ENCODE measurements around the gene ZNF385C.

The ZNF385C gene

DNA sequence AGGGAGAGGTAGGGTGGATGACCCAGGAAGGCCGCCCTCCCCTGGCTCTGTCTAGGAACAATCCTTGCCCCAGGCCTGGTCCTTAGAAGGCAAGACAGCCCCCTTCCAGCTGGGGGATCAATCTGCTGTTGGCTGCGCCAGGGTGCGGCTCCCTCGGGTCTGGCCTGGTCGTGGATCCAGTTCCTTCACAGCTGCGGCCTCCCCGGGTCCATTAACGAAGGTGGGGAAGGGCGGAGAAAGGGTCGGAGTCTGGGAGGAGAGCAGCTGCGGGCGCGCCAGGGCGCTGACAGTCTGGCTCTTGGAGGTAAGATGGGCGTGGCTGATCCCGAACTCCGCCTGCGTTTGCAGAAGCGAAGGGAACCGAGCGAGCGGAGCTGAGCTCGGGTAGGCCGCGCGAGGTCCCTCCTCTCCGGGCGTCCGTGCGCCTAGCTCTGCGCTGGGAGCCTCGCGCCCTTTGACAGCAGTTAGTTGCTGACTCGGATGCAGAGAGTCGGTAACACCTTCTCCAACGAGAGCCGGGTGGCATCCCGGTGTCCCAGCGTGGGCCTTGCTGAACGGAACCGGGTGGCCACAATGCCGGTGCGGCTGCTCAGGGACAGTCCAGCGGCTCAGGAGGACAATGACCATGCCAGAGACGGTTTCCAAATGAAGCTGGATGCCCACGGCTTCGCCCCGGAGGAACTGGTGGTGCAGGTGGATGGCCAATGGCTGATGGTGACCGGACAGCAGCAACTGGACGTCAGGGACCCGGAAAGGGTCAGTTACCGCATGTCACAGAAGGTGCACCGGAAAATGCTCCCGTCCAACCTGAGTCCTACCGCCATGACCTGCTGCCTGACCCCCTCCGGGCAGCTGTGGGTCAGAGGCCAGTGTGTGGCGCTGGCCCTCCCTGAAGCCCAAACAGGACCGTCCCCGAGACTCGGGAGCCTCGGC, 24.4 kb upstream of the ZNF385C start, which contains the start of gene HSPB9:
TSS of gene HSPB9 (plus strand) at position 434 of the 933 bp plus-strand sequence. CDS start at position 481, 47 bp downstream.
- peak; percentile 55 for DNase-seq

DNA sequence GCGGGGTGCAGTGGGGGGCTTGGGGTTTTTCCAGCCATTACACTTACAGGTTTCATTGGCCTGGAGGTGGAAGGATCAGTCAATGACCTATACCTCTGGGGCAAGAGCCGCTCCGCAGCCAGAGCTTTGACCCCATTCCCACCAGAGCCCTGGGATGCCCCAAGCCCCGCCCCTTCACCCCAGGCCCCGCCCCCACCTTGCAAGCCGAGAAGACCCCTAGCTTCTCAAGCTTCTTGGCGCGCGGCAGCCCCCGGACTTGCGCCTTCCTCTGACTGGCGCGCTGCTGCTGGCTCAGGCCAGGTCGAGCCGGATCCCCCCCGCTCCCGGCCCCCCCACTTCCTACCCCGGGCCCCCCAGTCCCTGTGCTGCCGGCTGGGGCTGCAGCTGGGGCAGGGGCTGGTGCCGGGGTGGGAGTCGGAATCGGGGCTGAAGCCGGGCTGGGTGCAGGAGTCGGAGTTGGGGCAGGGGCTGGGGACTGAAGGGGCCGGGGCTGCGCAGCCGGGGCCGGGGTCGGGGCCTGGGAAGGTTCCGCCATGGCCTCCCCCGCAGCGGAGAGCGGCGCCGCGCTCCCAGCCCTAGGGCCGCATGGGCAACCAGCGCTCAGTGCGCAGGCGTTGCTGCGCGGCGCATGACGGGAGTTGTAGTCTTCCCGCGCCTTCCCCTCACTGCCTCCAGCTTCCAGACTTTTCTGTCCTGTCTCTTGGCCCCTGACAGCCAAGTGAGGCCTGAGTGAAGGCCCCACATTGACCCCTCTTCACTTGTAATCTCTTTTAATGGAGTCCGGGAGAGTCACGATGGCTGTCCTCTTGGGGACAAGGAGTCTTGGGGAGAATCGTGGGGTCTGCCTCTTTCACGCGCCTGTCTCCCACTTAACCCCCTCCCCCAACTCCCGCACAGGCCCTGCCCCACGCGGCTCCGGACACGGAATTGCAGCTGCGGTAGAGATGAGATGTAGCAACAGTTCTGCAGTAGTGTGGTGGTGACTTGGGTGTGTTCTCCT, 22.8 kb upstream of the ZNF385C start, which contains the start of gene KAT2A:
TSS of gene KAT2A (minus strand) at position 598 of the 1,000 bp plus-strand sequence. CDS start at position 535, 63 bp downstream.
- peak; percentile 34 for DNase-seq

DNA sequence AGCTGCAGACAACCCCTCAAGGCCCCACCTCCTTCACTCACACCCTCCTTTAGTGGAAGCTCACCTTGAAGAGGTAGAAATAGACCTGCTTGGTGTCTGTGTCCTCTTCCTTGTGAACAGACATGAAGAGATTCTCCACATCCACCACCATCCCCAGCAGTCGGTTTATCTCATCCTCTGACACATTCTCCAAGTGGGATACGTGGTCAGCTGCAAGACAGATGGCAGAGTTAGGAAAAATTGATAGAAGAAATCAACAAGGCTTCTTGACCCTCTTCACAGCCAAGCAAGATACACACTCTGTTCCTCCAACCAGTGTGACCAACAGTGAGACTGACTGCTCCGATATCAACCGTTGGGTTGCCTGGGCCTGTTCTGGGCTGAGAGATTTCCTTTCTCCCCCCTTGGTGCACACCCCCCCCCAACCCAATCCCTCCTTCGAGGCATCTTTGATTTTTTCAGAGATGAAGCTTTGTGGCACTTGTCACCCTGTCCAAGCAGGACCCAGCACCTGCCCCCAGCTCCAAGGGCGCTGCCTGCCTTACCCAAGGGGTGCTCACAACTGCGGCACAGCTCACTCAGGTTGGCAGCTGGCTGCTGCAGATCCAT, 22.0 kb upstream of the ZNF385C start:
- DNase-seq: no peak

DNA sequence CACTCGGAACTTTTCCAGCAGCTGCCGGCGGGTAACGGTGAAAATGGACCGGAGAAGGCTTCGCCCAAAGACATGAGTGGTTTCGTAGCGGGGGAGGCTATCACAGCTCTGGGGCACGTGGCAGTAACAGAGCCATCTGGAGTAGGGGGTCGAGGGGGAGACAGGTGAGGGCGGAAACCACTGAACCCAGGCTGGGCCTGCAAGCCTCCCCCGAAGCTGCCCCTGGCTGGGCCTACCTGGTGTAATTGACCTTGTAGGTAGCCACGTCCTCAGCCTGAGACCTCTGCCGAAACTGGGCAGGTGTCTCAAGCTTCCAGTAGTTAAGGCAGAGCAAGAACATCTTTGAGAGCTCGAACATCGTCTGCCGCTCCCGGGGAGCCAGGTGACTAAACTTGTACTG, 21.0 kb upstream of the ZNF385C start:
- DNase-seq: no peak

DNA sequence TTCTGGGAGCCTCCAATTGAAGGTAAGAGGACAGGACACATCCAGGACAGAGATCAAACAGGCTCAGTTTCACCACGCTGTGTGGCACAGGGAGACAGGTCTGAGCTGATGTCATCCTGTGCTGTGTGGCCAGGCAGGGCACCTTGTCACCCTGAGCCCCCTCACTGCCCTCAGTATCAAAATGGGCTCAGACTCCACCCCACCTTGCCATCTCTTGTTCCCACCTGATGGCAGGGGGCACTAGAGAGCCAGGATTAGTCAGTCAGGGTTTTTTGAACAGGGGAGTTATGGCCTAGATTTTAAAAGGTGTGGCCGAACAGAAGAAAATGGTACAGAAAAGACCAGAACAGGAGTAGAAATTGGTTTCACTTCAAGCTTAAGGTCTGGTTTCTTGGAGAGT, 20.3 kb upstream of the ZNF385C start:
- DNase-seq: peak; percentile 23

DNA sequence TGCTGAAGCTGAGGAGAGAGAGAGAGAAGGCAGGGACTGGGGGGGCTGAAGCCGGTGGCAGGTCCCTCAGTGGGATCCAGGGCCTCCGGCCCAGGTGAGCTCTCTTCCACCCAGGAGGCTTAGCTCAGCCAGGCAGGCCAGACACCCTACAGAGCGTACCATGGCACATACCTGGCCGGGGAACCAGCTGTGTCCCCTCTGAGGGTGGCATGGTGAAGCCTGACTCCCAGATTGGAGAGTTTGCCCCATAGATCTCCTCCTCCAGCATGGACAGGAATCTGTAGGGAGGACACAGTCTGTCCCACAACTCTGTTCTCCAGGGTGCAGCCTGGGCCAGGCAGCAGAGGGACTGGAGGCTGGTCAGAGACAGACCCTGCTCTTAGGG, 19.8 kb upstream of the ZNF385C start:
- DNase-seq: no peak

DNA sequence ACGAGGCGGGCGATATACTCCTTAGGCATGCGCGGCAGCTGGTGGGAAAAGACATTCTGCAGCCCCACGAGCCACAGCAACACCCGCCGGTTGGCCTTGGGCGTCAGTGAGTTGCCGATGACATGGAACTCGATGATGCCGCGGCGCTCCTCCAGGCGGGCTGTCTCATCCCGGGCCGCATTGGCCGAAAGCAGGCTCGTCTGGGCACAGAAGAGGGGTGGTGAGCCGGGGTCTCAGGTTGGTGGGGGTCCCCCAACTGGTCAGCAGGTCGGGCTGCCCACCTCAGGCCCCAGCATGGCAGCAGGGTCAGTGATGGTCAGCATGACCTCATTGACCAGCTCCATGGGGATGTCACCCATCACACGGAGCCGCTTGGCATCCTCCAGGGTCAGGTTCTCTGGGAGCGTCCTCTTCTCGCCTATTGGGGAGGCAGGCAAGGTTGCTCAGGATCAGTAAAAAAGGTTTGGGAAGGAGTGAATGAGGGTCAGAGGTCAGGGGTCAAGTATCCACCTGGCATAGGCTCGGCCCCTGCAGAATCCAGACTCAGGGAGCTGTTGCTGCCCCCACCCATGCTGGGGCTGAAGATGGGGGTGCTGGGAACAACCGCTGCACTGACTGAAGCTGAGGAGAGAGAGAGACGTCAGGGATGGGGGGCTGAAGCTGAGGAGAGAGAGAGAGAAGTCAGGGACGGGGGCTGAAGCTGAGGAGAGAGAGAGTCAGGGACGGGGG, 19.3 kb upstream of the ZNF385C start:
- DNase-seq: no peak

DNA sequence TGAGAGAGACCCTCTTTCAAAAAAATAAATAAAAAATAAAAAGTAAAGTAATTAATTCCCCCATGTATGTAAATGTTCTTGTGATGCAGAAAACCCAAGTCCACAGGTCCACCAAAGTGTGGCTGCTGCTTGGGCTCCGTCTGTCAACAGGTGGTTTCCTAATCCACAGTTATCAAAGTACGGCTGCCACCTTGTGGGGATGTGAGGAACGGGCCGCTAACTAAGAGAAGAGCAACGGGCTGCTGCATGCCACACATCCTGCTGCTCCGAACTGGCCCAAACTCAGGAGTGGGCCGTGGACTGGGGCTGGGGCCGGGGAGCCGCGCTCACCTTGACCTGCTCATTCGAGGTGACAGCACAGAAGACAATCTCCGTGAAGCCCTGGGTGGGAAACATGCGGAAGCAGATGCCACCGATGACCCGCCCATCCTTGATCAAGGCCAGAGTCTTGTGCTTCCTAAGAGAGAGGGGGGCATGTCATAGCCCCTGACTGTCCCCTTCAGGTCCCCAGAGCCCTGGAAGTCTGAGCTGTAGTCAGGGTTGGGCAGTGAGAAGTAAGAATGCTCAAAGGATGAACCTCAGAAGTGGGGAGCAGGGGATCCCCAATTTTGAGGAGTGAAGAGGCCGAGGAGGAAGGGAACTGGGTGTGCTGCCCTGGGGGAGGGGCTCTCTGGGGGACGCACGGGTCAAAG, 18.6 kb upstream of the ZNF385C start:
- peak; percentile 70 for DNase-seq

DNA sequence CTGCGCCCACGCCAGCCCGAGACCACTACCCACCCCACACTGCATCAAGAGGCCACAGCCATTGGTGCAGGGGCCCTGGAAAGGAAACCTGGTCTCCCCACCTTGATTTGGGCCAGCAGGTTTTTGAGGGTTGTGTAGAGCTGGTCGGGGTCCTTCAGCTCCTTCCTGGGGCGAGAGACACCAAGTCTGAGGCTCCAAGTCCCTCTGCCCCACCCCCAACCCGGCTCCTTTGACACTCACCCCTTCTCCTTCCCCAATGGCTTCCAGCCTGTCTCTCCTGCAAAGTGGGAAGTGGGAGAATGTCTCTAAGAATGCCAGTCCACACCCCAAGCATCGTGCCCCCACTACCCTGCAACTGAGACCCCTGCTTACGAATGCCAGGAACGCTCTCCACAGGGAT, 15.8 kb upstream of the ZNF385C start:
- no peak for DNase-seq

DNA sequence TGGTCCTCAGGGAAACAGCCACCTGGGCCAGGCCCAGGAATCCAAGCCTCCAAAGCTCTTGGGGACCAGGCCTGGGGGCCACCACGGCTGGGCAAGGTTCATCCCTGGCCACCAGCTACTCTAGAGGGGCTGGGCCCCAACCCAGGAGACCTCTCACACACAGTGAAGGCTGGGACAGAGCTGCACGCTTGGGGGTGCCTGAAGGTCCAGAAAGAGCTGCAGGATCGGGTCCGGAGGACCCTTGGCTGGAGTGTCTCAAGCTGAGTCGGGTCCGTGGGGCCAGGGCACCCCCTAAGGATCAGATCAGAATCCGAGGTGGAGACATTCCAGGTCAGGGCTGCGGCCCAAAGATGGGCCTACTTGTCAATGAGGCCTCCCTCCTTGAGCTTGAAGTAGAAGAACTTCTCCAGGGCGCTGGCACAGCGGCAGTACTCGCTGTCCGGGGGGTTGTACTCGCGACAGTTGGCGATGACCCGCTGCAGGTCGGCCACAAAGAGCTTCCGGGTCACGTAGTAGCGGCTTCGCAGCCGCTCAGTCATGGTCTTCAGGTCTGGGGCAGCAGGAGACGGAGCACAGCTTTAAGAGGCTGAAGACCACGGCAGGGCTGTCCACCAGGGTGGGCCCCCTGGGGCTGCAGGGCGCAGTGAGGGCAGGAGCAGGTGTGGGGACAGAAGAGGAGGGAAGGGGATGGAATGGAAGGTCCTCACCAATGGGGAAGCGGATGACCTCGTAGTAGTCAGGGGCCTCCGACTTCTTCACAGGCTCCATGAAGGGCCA, 15.2 kb upstream of the ZNF385C start:
- no peak for DNase-seq

DNA sequence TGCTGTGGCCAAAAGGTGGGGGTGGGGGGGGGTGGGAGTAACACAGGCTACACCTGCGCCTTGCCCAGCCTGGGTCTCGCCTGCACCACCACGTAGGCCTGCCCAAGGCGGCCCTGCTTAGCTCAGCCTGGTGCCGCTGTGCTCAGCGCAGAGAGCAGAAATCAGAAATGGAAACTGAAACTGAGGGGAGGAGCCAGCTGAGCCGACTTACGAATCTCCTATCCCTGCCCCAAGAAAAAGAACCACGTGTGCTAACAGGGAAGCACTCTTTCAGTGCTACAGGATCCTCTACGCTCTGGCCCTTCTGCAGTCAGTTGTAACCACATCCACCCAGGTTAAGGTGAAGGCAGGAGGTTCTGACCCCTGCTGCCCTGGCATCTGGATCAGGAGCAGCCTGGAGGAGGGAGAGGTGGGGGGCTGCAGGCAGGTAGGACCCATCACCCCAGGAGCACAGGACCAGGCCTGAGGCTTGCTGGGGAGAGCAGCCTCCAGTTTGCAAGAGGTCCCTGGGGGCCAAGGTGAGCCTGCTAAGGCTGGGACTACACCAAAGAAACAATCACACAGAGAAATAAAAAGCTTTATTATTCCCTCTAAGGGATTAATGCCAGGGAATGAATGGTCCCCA, 14.4 kb upstream of the ZNF385C start, which contains the start of gene DHX58:
TSS of gene DHX58 (minus strand) at position 163 of the 625 bp plus-strand sequence. CDS start 822 bp downstream, outside the sequence.
- DNase-seq: peak; percentile 91

DNA sequence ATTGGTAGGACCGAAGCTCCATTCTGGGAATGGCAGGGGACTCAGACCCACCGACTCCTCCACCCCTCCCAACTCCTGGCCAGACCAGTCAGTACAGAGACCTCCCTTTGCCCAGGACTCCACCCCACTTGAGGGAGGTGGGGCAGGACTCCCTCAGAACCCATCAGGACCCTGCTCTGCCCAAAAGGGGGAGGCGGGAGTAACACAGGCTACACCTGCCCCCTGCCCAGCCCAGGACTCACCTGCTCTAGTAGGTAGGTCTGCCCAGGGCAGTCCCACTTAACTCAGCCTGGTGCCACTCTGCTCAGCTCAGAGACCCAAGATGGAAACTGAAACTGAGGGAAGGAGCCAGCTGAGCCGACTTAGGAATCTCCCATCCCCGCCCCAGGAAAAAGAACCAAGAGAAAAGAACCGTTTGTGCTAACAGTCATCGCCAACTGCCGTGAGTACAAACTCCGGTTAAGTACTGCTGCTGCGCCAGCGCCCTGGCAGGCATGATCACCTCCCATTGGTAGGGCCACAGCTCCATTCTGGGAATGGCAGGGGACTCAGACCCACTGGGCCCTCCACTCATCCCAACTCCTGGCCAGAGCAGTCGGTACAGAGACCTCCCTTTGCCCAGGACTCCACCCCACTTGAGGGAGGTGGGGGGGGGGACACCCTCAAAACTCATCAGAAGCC, 13.7 kb upstream of the ZNF385C start:
- peak; percentile 63 for DNase-seq

DNA sequence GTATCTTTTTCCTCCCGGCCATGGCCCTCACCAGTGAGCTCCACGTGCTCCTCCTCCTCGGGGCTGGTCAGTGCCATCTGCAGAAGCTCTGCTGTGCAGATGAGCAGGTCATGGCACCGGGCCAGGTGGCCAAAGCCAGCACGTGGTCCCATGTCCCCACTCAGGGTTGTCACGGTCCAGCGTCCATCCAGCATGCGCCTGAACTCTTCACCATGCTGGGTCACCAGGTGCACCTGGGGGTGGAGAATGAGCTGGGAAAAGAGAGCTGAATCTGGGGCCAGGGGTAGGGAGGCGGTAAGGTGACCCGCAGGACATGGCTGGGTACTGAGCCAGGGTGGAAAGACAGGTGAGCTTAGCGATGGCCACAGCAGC, 13.0 kb upstream of the ZNF385C start:
- no peak for DNase-seq

DNA sequence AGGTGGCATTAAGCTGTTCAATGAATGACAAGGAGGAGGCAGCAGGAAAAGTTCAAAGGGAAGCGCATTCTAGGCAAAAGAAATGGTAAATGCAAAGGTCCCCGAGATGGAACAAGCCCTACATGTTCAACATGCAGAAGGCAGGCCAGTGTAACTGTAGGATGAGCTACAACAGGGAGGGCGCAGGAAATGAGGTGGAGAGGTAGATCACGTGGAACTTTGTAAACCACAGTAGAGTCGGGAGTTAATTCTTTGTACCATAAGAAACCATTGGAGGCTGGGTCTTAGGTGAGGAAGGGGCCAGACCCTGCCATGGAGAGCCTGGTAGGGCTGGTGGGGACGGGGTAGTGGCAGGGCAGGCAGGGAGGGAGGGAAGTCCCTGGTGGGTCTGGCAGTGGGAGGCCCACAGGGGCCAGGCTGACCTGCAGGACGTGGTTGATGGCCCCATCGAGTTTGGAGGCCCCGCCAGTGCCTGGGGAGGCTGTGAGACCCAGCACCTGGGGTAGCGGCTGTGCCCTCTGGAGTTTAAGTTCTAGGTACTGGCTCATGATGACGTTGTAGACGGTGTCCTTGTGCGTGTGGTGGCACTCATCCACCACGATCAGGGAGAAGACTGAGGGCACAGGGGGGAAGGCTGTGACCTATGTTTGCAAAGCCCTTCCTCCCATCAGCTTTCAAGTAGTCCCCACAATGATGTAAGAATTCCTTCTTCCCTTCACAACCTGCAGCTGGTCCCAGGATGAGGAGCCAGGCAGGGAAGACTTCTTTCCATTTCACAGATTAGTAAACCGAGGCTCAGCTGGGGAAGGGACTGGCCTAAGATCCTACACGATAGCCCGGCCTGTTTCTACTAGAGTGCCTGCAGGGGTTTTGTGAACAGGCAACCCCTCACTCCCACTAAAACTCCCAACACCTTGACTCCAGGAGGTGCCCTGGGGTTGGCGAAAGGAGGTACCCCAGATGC, 12.3 kb upstream of the ZNF385C start:
- no peak for DNase-seq

DNA sequence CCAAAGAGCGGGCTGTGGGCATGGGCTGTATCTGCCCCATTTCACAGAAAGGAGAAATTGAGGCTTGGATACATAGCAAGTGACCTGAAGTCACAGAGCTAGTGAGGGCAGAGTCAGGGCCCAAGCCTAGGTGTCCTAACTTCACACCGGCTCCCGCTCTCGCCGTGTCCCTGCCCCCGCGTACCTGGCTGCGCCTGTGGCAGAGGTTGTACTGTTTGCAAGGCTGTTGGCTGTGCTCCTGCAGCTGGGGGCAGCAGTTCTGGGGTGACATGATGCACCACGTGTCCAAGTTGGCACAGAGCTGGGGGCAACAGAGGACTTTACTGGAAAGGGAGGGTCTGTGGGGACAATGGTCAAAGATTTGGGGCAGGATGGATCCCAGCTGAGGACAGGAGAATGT, 10.8 kb upstream of the ZNF385C start:
- no peak for DNase-seq

DNA sequence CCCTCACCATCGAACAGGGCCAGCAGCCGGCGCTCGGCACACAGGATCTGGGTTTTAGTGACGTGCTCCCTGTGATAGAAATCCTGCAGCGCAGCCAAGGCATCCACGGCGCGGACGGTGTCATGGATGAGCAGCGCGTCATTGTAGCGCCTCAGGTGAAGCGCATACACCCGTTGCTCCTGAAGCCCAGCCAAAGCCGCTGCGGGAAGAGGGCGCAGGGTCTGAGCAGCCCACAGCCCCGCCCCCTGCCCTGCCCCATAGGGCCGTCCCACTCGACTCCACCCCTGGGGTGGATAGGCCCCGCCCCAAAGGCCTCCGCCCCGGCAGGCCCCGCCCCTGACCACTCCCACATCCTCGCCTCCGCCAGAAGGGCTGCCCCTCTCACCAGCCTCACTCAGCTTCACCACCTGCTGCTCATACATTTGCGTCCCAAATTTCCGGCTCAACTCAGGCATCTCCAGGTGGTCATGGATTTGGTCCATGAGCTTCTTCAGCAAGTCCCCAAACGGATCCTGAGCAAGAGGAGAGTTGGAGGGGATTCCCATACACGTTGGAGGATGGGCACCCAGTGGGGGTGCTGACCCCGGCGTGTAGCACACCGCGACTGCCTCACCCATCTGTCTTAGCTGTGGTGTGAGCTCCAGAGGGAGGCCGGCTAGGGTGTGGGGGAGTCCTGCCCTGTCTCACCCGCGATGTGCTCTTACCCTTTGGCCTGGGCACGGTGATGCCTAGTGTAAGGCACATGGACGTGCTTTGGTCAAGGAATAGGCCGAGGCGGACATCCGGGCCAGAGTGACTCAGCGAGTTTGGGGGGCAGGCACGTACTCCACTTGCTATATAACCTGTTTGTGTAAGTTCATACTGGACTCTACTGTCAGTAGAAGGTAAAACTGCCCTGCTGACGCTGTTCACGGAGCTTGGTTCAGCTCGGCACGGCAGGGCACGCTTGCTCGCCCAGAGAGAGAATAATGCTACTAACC, 9.6 kb upstream of the ZNF385C start:
- no peak for DNase-seq

DNA sequence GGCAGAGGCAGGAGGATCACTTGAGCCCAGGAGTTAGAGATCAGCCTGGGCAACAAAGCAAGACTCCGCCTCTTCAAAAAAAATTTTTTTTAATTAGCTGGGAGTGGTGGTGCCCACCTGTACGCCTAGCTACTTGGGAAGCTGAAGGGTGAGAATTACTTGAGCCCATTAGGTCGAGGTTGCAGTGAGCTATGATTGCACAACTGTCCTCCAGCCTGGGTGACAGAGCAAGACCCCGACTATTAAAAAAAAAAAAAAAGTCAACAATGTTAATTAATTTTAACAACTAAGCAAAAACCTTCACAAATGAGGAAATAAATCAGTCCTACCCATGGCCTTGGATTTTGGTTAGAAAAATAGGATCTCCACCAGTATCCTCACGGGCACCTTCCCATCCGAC, 8.9 kb upstream of the ZNF385C start:
- no peak for DNase-seq
